Breast epithelium (tissue), 3 donors: Measurements from ENCODE around the gene UST.

Source experiments
- POLR2A ChIP-seq: fragments of 450-650 bp; IDR thresholded peaks from one replicate; pipeline ENCODE4 v1.6.1; 2016; ENCODE audit warnings: antibody characterized with exemption, mild to moderate bottlenecking, moderate library complexity
- POLR2AphosphoS5 ChIP-seq, 3 donors: sonication (generic); formaldehyde crosslinking; IDR thresholded peaks; one replicate each; pipeline ENCODE4 v1.6.1; 2017; ENCODE audit warnings: antibody characterized with exemption in 3 of 3
- TF ChIP-seq, protein P1 (sequence below), 3 donors: fragments of 450-650 bp; IDR thresholded peaks; one replicate each; pipeline ENCODE4 v1.5.1; 2016 to 2017; ENCODE audit warnings: antibody characterized with exemption in 3 of 3, mild to moderate bottlenecking in 3 of 3, moderate library complexity in 3 of 3

DNA sequence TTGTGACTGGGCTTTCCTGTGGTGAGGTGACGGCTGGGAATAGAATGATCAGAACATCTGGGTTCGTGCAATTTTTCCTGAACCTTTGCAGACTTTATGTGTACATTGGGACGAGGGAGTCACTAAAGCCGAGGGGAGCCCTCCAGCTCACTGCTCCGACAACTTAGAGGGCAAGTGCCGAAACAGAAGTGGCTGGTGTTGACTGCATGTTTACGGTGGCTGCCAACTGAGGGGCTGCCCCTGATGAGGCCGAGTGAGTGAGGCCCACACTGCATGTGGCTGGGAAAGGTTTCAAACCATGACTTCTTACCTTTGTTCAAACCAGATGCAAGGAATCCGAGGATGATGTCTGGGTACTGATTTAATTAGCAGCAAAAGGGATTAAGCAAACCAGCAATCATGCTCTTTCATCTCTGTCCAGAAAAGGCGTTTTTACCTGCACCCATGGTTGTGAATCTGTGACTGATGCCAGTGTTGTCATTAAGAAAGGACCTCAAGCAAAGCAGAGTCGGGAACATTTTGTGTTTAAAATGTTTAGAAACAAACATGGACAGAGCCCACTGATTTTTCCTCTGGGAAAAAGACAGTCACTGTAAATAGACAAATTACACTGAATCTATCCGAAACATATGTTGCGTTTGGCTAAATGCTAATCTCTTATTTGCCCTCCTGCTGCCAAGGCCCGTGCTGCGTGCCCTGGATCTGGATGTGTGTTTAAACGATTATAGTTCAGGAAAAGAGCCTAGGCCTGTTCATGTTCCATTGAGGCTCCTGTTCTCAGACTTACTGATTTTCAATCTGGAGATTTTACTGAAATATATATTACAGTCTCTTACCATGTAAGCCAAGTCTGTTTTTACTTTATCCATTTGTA lies 105.1 kb downstream of the UST start:
- no peak for TF ChIP-seq POLR2A
- TF ChIP-seq, protein P1, sequence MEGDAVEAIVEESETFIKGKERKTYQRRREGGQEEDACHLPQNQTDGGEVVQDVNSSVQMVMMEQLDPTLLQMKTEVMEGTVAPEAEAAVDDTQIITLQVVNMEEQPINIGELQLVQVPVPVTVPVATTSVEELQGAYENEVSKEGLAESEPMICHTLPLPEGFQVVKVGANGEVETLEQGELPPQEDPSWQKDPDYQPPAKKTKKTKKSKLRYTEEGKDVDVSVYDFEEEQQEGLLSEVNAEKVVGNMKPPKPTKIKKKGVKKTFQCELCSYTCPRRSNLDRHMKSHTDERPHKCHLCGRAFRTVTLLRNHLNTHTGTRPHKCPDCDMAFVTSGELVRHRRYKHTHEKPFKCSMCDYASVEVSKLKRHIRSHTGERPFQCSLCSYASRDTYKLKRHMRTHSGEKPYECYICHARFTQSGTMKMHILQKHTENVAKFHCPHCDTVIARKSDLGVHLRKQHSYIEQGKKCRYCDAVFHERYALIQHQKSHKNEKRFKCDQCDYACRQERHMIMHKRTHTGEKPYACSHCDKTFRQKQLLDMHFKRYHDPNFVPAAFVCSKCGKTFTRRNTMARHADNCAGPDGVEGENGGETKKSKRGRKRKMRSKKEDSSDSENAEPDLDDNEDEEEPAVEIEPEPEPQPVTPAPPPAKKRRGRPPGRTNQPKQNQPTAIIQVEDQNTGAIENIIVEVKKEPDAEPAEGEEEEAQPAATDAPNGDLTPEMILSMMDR (IDR thresholded peaks at IDR 0.05) = no peak
- TF ChIP-seq POLR2AphosphoS5 (IDR thresholded peaks at IDR 0.05) = no peak
